ENCODE measurements around the gene ARL15.

- TF ChIP-seq POLR2A (IDR thresholded peaks at IDR 0.05) (no peak), CTCF (IDR thresholded peaks at IDR 0.05) (no peak), EP300 (IDR thresholded peaks at IDR 0.05) (no peak)
Observed at GRCh38 chr5:54108136-54108535, 202.2 kb downstream of the ARL15 start.
